ENCODE data around the gene AMMECR1.

Gene AMMECR1

GRCh38 chrX:110280954-110281353, 36.9 kb downstream of the AMMECR1 start:
- ChIA-PET POLR2A (no interaction called here), CTCF (interaction anchor here (0.8 kb wide), 1 partner anchor 134 kb away, joined by 3 read pairs; no protein-coding TSS in a partner anchor)
- TF ChIP-seq ELF4 (IDR thresholded peaks at IDR 0.05): no peak
- TF ChIP-seq BHLHE40 (IDR thresholded peaks at IDR 0.05; ENCODE audit: borderline replicate concordance): no peak
- TF ChIP-seq, protein P1, sequence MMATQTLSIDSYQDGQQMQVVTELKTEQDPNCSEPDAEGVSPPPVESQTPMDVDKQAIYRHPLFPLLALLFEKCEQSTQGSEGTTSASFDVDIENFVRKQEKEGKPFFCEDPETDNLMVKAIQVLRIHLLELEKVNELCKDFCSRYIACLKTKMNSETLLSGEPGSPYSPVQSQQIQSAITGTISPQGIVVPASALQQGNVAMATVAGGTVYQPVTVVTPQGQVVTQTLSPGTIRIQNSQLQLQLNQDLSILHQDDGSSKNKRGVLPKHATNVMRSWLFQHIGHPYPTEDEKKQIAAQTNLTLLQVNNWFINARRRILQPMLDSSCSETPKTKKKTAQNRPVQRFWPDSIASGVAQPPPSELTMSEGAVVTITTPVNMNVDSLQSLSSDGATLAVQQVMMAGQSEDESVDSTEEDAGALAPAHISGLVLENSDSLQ (IDR thresholded peaks at IDR 0.05): peak; percentile 83
- DNase-seq (ENCODE audit: extremely low spot score): no peak

- POLR2A ChIA-PET: interaction anchor here (1.4 kb wide), 1 partner anchor 48 kb away, joined by 3 read pairs; no protein-coding TSS in a partner anchor
Measured at GRCh38 chrX:110277609-110278008, 40.3 kb downstream of the AMMECR1 start.

DNA sequence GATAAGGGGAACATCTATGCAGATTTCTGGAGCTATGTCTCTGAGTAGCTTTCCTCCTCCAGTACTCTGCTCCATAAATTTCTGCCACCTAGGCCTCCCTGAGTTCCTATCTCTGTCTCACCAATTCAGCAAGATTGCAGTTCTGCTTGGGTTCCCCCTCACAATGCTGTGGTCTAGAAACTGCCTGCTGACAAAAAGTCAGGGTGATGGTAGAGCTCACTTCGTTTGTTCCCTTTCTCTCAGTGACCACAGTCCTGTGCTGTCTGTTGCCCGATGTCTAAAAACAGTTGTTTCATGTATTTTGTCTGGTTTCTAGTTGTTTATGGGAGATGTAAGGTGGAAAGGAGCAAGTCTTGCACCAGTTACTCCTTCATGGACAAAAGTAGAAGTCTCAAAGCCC, 41.1 kb downstream of the AMMECR1 start:
- TF ChIP-seq L3MBTL2 (conservative IDR thresholded peaks at IDR 0.05): no peak
- no peak for TF ChIP-seq FOXM1 (IDR thresholded peaks at IDR 0.05; ENCODE audit: borderline replicate concordance)
- TF ChIP-seq ZNF384 (IDR thresholded peaks at IDR 0.05): no peak
- TF ChIP-seq CTBP1 (IDR thresholded peaks at IDR 0.05; ENCODE audit: borderline replicate concordance): no peak
- no peak for TF ChIP-seq HDGF (IDR thresholded peaks at IDR 0.05; ENCODE audit: borderline replicate concordance)
- no peak for TF ChIP-seq SUZ12 (IDR thresholded peaks at IDR 0.05)
- no peak for TF ChIP-seq FOXA1 (IDR thresholded peaks at IDR 0.05)
- TF ChIP-seq TARDBP (IDR thresholded peaks at IDR 0.05): no peak
- no peak for TF ChIP-seq BHLHE40 (IDR thresholded peaks at IDR 0.05; ENCODE audit: borderline replicate concordance)
- DNase-seq (ENCODE audit: extremely low spot score): no peak
- CTCF ChIA-PET: no interaction called here
- POLR2A ChIA-PET: no interaction called here

More at GRCh38 chrX:110277609-110278008, 40.3 kb downstream of the AMMECR1 start:
- DNase-seq (ENCODE audit: extremely low spot score): no peak
- CTCF ChIA-PET: no interaction called here
- TF ChIP-seq LEF1 (IDR thresholded peaks at IDR 0.05; ENCODE audit: borderline replicate concordance) (no peak), BHLHE40 (IDR thresholded peaks at IDR 0.05; ENCODE audit: borderline replicate concordance) (no peak), CTBP1 (IDR thresholded peaks at IDR 0.05; ENCODE audit: borderline replicate concordance) (no peak), ARNT (IDR thresholded peaks at IDR 0.05) (no peak), L3MBTL2 (conservative IDR thresholded peaks at IDR 0.05) (no peak)
- TF ChIP-seq, protein P1 (IDR thresholded peaks at IDR 0.05): no peak

- ChIA-PET POLR2A (no interaction called here), CTCF (interaction anchor here (0.6 kb wide), 1 partner anchor 48 kb away, joined by 3 read pairs; no protein-coding TSS in a partner anchor)
- no peak for TF ChIP-seq CTBP1 (IDR thresholded peaks at IDR 0.05; ENCODE audit: borderline replicate concordance)
- TF ChIP-seq FOXK2 (IDR thresholded peaks at IDR 0.05): no peak
- TF ChIP-seq SUZ12 (IDR thresholded peaks at IDR 0.05): no peak
- no peak for TF ChIP-seq FOXM1 (IDR thresholded peaks at IDR 0.05; ENCODE audit: borderline replicate concordance)
- TF ChIP-seq L3MBTL2 (conservative IDR thresholded peaks at IDR 0.05): no peak
- no peak for TF ChIP-seq HDGF (IDR thresholded peaks at IDR 0.05; ENCODE audit: borderline replicate concordance)
- no peak for TF ChIP-seq SP1 (IDR thresholded peaks at IDR 0.05)
- no peak for TF ChIP-seq FOXA1 (IDR thresholded peaks at IDR 0.05)
- TF ChIP-seq NFRKB (IDR thresholded peaks at IDR 0.05): no peak
- TF ChIP-seq ELF4 (IDR thresholded peaks at IDR 0.05): no peak
- TF ChIP-seq ARNT (IDR thresholded peaks at IDR 0.05): no peak
- TF ChIP-seq BHLHE40 (IDR thresholded peaks at IDR 0.05; ENCODE audit: borderline replicate concordance): no peak
- TF ChIP-seq TARDBP (IDR thresholded peaks at IDR 0.05): no peak
- no peak for TF ChIP-seq ZNF384 (IDR thresholded peaks at IDR 0.05)
- TF ChIP-seq, protein P1 (IDR thresholded peaks at IDR 0.05): no peak
- TF ChIP-seq LEF1 (IDR thresholded peaks at IDR 0.05; ENCODE audit: borderline replicate concordance): no peak
- DNase-seq (ENCODE audit: extremely low spot score): no peak
Measured at GRCh38 chrX:110268886-110269285, 49.0 kb downstream of the AMMECR1 start.

- TF ChIP-seq SUZ12 (IDR thresholded peaks at IDR 0.05) (no peak), LEF1 (IDR thresholded peaks at IDR 0.05; ENCODE audit: borderline replicate concordance) (no peak), ARNT (IDR thresholded peaks at IDR 0.05) (no peak), CTBP1 (IDR thresholded peaks at IDR 0.05; ENCODE audit: borderline replicate concordance) (no peak), SP1 (IDR thresholded peaks at IDR 0.05) (no peak), L3MBTL2 (conservative IDR thresholded peaks at IDR 0.05) (no peak), NFRKB (IDR thresholded peaks at IDR 0.05) (no peak), TARDBP (IDR thresholded peaks at IDR 0.05) (no peak), FOXM1 (IDR thresholded peaks at IDR 0.05; ENCODE audit: borderline replicate concordance) (no peak), BHLHE40 (IDR thresholded peaks at IDR 0.05; ENCODE audit: borderline replicate concordance) (no peak), FOXA1 (IDR thresholded peaks at IDR 0.05) (no peak), FOXK2 (IDR thresholded peaks at IDR 0.05) (no peak), HDGF (IDR thresholded peaks at IDR 0.05; ENCODE audit: borderline replicate concordance) (no peak), ELF4 (IDR thresholded peaks at IDR 0.05) (no peak)
- TF ChIP-seq, protein P1 (IDR thresholded peaks at IDR 0.05): no peak
- ChIA-PET POLR2A (no interaction called here), CTCF (no interaction called here)
- no peak for DNase-seq (ENCODE audit: extremely low spot score)
Measured at GRCh38 chrX:110268395-110268794, 49.5 kb downstream of the AMMECR1 start.

DNA sequence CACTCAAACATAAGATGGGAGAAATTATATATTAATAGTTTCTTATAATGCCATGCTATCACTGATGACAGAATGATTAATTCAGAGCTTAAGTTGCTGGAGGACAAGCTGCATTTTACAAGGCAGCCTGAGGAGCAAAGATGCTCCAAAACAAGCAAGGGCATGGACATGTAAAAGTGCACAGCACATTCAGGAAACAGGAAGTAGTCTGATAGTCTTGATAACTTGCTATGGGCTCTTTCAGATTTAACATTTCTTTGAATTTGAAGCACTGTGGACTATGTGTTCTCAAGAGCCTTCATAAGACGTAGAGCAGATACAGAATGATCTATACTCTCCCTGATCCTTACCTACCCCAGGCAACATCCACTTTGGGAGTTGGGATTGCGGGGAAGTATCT, 50.0 kb downstream of the AMMECR1 start:
- ChIA-PET POLR2A (no interaction called here), CTCF (no interaction called here)
- no peak for DNase-seq (ENCODE audit: extremely low spot score)
- TF ChIP-seq ARNT (IDR thresholded peaks at IDR 0.05): no peak
- TF ChIP-seq NFRKB (IDR thresholded peaks at IDR 0.05): no peak
- TF ChIP-seq L3MBTL2 (conservative IDR thresholded peaks at IDR 0.05): no peak
- no peak for TF ChIP-seq LEF1 (IDR thresholded peaks at IDR 0.05; ENCODE audit: borderline replicate concordance)
- no peak for TF ChIP-seq FOXA1 (IDR thresholded peaks at IDR 0.05)
- no peak for TF ChIP-seq CTBP1 (IDR thresholded peaks at IDR 0.05; ENCODE audit: borderline replicate concordance)
- TF ChIP-seq FOXK2 (IDR thresholded peaks at IDR 0.05): no peak
- TF ChIP-seq FOXM1 (IDR thresholded peaks at IDR 0.05; ENCODE audit: borderline replicate concordance): no peak
- no peak for TF ChIP-seq HDGF (IDR thresholded peaks at IDR 0.05; ENCODE audit: borderline replicate concordance)
- TF ChIP-seq ELF4 (IDR thresholded peaks at IDR 0.05): no peak
- TF ChIP-seq SUZ12 (IDR thresholded peaks at IDR 0.05): no peak
- TF ChIP-seq, protein P1 (IDR thresholded peaks at IDR 0.05): no peak
- no peak for TF ChIP-seq TARDBP (IDR thresholded peaks at IDR 0.05)
- no peak for TF ChIP-seq BHLHE40 (IDR thresholded peaks at IDR 0.05; ENCODE audit: borderline replicate concordance)
- TF ChIP-seq ZNF384 (IDR thresholded peaks at IDR 0.05): no peak
- no peak for TF ChIP-seq SP1 (IDR thresholded peaks at IDR 0.05)
